GDM1 (cell line): ENCODE measurements around the gene LAMC1.
"Not testable (repeated sequence)": the region's sequence is repeated elsewhere in the genome, so short reads cannot be mapped to it uniquely, and the experiment has no call there.

ENCODE experiments used
- DNase-seq: peaks from one replicate; lab custom pipeline; 2025; lab: John Stamatoyannopoulos, UW

Gene LAMC1

DNA sequence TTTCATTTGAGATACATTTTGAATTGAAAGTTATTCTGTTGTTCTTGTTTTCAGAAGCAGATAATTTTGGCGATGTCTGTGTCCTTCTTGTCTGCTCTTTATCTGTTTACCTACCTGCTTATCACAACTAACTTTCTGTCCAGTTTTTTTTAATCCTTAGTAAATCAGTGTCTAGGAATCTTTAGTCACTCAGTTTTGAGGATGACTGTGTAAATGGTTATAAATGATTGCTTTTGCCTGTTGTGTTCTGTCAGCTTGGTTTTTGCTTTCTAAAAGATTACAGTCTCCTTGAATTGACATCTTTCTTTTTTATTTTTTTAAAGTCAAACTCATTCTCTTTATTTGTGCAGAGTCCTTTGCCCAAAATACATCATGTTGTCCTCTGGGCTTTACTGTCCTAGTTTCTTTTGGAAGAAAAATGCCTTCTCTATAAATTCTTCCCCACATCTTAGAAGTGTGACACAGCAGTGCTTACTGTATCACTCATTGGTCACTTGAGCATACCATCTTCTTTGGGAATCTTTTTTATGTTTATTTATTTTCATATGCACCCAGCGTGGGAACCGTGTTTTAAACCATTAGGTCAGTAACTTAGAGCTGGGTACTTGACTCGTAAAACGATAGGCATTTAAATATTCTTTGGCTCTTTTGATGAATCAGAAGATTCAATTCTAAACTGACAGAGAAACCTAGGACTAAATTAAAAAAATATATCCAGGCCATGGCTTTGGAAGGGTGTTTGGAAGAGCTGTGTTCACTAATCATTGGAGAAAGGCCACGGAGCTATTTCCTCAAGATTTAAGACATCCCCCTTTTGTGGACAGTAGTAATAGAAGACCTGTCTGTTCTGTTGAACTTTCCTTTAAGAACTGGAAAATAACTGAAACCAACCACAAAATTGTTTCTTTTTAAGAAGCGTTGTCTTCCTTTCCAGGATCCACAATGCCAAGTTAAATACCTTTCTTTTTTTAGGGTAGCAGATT is 20.9 kb downstream of the LAMC1 start:
- no peak for DNase-seq

DNA sequence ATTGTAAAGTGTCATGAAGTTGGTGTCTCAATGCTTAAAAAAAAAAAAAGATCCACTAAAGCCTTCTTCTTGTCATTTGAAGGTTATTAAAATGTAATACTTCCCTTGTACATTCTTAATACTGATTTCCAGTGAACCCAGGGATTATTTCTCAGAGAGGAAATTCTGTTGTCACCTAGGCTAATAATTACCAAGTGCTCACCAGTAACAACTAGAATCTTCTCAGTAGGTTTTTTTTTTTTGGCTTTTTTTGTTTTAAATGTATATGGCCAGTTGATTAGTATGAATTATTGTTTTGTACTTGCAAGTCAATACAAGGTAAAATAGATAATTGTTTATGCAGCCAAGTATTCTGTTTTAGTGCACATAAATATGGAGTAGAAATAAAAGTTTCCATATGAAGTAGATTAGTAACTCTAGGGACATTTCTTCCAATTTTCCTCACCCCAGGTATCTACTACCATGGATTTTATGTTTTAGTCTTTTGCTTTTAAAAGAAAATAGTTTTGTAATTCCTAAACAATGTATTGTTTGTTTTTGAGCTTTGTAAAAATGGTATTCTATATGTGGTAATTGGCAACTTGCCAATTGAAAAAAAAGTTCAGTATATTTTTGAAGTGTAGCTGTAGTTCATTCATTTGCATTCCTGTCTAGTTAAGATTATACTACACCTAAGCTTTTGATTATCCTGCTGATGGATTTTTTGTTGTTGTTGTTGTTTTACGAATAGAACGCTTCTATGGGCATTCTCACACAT is 21.9 kb downstream of the LAMC1 start:
- no peak for DNase-seq

DNA sequence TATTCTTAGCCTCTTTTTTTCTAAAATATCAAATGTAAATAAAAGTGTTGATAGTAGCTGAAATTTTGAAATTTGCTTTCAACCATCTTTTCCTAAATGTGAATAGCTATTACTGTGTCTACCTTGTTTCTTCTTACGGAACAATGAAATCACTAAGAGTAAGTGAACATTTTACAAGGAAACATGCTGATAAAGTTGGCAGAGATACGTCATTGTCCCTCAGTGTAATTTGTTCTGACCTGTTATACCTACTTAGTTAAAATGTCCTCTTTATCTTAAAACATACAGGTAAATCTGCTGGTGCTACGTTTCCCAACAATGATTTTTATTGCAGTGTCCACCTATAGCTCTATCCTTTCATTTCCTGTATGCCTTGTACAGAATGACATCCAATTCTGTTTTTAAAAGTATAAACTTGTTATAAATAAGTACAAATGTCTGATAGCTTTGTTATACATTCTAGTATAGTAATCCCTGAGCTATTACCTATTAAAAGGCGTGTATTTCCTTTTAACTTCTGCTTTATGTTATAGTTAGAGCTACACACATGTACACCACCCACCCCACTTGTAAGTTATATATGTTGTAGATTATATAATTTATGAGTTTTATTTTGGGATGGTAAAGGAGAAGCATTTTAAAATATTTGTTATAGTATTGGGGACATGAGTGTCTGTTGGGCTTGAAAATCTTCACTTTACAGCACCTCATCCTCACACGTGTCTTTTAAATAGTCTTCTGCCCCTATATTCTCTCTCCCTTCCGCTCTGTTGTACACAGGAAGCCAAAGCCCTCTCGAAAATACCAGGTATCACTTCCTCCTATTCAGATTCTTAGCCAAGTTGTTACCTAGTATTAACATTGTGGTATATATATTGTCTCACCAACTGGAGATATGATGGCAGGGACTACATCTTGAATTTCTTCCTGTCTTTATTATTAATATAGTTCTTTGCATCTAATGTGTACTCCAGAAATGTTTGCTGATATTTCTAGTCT is 25.2 kb downstream of the LAMC1 start:
- no peak for DNase-seq

DNA sequence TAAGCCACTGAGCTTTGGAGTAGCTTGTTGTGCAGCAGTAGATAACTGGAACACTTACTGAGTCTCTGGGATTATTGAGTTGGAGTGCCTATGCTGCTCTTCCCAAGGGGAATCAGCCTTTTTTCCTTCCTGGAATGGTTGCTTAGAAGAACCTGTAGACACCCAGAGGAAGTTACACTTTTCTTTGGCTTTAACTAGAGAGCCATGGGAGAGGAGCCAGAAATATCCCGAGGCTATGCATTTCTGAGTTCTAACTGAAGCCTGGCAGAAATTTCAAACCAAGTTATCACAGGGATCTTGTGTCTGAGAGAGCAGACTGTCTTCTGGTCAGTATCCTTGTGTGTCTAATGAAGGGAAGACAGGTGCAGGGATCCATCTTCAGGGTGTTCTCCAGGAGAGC is 28.3 kb downstream of the LAMC1 start:
- no peak for DNase-seq

DNA sequence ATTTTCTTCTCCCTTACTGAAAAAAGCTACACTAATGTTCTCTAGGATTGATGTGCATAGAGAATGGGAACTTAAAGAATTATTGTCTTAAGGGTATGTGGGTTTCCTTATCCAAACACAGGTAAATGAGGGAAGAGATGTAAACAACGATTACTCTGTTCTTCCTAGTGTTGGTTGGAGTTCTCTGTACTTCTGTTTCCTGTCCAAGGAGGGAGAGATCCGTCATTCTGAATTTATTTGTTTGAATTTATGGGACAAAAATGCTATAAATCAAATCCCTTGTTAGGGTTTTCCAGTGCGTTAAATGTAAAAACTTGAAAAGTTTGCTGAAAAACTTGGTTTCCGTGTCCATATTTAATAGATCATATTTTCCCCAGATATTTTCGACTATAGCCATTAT is 29.6 kb downstream of the LAMC1 start:
- no peak for DNase-seq

DNA sequence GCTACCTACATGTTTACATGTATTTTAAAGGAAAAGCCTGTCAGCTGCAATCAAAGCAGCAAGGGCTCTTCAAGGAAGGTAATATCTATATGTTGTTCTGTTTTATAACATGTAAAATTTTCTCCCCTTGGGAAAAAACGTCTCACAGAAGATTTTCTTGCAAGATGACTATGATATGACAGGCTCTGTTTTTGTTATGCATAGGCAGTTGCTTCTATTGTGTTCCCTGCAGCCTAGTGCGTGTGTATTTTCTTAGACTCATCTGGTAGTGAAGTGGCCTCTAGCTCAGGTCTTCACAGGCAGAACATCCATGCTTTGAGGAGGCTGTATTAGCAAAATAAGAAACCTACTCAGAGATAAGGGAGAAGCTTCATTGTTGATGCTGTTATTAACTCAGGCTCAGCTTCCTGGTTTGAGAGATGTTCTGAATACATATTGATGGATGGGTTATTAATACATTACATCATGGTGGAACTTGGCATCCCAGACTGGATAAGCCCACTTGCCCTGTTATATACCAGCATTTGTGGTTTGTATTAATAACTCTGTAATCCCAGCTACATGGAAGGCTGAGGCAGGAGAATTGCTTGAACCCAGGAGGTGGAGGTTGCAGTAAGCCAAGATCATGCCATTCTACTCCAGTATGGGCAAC is 35.8 kb downstream of the LAMC1 start:
- no peak for DNase-seq

DNA sequence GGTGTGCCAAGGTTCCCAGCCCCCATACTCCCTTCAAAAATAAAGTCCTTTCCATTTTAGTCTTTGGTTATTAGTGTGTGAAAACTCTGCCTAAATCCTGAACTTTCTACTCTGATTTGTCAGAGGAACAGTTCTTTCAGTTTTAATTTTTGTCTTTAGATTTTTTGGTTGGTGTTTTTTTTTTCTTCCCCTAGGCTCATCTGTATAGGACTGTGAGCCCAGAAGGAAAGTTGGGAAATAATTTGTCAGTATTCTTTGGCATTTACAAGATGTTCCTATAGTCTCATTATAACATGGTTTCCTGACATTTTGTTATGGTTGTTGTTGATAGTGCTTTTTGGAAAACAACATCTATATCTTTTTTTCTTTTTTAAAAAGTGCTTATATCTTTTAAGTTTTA is 38.0 kb downstream of the LAMC1 start:
- DNase-seq = no peak

DNA sequence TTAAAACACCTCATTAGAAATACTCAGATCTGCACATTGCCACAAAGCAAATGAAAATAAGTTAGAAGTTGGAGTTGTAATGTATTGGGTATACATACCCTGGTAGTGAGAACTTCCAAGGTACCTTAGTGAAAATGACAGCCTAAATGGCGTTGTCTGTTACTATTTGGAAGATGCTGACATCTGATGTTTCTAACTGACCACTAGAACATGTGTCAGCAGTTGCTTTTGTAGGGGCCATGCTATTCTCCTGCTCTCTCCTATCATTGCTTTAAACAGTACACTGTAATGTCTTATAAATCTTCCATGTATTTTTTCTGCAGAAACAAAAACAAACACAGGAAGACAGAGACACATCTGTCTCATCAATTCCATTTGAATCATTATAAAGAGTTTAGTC is 40.1 kb downstream of the LAMC1 start:
- DNase-seq = no peak

DNA sequence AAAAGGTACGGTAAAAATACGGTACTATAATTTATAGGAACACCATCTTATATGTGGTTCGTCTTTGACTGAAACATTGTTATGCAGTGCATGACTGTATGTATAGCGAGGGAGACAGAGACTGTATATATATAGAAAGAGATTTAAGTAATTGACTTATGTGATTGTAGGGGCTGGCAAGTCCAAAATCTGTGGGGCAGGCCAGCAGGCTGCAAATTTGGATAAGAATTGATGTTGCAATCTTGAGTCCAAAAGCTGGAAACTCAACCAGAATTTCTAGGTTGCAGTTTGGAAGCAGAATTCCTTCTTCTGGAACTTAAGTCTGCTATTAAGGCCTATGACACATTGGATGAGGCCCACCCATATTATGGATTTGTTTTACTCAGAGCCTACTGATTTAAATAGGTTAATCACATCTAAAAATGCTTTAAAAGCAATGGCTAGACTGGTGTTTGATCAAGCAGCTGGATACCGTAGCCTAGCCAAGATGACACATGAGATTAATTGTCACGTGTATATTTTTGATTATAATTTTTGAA is 42.0 kb downstream of the LAMC1 start:
- DNase-seq = no peak

DNA sequence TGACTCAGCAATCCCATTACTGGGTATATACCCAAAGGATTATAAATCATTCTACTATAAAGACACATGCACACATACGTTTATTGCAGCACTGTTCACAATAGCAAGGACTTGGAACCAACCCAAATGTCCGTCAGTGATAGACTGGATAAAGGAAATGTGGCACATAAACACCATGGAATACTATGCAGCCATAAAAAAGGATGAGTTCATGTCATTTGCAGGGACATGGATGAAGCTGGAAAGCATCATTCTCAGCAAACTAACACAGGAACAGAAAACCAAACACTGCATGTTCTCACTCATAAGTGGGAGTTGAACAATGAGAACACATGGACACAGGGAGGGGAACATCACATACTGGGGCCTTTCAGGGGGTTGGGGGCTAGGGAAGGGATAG is 43.2 kb downstream of the LAMC1 start:
- not testable (repeated sequence) for DNase-seq

DNA sequence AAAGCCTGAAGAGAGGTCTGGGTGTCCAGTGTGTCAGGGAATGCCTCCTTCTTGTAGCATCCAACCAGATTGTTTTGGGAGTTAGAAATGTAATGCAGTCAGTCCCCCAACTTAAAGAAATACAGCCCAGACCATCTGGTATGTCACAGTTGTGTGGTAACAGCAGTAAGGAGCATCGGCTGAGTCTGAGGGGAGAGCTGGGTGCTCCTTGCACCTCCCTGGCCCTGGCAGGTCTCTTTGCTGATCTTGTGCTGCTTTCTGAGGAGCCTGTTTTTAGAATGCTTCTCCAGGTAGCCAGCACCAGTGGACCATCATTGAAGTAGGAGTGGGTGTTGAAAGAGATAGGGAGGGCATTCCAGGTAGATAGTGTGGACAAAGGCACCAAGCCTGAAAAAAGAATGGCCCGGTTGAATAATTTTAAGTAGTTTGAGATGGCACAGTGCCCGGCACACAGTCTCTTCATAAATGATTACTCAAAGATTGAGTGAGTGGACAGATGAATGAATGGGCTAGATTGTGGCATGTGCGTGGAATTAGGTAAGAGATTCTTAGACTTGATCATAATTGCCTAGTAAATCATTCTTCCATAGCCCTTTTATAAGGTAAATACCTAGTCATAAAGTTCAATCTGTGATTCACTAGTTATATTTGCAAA is 46.5 kb downstream of the LAMC1 start:
- no peak for DNase-seq

DNA sequence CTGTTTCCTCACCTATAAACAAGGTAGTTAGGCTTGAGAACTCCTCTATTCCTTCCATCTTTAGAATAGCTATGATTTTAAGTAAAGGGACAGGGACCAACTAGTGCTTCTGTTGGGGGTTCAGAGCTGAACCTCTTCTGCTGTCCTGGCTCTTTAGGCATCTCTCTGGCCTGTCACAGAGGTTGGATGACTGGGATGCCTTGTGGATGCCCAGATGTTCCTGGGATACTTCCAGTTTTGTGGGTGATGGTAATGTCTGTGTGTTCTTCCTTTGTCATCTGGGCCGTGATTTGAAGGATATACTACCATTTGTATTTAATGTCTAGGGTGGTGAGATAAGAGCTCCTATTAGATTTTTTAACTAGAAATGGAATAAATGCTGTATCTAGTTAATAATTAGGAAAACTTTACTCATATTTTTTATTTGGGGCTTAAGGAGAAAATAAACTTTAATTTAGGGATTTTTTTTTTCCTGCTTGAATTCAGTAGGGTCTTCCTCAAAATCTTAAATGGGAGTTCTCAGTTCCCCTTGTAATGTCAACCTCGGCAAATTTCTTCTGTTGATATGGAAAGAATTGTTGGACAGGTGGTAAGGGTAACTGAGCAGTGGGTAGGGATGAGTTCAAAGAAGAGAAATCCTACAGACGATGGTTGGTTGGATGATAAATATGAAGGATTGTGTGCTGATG is 47.2 kb downstream of the LAMC1 start:
- DNase-seq = no peak

DNA sequence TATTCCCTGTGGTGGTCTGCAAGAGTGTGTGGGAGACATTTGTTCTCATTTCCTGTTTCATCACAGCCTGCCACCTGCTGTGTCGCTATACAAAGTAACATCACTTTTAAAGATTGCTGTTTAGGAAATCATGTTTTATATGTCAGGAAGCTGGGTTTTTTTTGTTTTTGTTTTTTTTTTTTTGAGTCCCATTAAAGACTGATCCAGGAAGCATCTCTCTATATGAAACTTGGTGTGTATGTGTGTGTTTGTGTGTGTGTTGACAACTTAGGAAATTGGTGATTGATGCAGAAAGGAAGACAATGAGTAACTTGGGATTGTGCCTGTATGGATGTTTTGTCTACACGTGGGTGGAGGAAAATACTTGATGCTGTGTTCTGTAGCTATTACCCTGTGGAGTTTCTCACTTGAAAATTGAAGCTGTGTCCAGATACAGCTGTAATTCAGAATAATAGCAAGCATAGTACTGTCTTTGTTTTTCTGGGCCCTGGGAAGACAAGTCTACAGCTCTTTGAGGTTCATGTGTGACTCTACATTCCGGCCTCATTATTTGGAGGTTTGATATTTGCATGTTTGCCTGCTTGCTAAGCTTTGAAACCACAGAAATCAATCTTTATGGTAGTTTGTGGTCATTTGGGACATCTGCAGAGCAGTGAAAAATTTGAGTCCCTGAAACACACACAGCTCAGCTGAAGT is 47.9 kb downstream of the LAMC1 start:
- no peak for DNase-seq

DNA sequence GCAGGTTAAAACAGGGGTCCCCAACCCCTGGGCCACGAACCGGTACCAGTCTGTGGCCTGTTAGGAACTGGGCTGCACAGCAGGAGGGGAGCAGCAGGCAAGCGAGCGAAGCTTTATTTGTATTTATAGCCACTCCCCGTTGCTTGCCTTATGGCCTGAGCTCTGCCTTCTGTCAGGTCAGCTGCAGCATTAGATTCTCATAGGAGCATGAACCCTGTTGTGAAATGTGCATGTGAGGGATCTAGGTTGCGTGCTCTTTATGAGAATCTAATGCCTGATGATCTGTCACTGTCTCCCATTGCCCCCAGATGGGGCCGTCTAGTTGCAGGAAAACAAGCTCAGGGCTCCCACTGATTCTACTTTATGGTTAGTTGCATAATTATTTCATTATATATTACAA is 49.4 kb downstream of the LAMC1 start:
- DNase-seq = not testable (repeated sequence)

DNA sequence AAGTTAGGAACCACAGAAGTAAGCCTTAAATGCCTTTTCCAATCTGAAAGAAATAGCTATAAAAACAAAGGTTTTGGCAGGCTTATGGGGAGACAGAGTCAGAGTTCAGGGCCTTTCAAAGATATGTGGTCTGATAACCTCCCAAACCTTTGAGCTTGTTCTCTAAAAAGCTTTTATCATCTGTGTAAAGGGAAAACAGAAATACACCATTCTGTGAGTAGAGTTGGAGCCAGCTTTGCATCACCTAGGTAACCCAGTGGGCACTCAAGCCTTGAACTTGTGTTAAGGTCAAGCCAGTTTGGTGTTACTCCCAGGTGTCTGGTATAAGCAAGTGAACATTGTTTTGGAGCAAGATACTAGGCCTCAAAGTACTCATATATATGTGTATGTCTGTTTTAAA is 50.1 kb downstream of the LAMC1 start:
- no peak for DNase-seq

DNA sequence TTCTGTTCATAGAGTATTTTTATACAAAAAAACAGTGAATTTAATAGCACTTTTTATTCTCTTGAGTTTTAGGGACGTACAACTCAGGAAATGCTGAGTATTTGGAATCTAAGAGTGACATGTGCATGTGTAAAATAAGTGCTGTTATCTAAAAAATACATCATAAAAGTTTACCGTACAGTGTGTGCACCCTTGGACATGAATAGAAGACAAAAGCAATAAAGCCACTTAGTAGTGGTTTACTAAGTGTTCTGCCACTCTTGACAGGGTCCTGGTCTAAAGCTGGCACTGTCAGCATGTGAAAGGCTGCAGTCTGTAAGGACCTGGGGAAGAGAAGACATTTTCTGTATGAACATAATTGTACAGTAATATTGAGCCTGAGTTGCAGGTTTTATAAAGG is 51.0 kb downstream of the LAMC1 start:
- no peak for DNase-seq

DNA sequence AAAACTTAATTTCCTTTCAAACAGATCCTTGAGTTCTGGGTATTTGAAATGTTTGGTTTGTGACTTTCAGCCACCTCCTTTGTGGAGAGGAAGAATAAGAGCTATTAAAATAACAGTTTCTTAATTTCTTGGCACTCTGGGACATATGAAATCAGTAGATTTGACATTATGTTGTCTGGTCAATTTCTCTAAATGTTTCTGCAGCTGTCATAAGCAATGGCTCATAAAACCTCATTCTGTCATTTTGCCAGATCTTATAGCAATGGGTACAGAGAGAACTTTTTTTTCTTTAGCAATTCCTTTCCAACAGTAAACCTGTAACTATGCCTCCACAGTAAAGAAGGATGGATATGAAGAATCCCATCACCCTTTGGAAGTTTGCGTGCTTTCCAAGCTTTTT is 52.6 kb downstream of the LAMC1 start:
- no peak for DNase-seq

DNA sequence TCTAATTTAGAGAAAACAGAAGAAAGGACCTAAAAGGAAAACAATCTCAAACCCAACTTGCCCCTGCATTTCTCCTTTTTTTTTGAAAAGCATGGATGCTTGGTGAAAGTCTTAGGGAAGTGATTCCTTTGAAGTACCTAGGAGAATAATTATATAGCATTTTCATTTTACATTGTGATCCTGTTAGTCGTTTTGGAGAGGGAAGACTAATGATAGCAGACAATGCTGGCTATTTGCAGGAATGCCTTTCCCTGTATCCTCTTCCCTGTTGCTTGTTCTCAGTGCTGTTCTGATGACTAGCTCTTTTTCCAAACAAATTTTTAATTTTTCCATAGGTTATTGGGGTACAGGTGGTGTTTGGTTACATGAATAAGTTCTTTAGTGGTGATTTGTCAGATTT is 53.9 kb downstream of the LAMC1 start:
- no peak for DNase-seq

DNA sequence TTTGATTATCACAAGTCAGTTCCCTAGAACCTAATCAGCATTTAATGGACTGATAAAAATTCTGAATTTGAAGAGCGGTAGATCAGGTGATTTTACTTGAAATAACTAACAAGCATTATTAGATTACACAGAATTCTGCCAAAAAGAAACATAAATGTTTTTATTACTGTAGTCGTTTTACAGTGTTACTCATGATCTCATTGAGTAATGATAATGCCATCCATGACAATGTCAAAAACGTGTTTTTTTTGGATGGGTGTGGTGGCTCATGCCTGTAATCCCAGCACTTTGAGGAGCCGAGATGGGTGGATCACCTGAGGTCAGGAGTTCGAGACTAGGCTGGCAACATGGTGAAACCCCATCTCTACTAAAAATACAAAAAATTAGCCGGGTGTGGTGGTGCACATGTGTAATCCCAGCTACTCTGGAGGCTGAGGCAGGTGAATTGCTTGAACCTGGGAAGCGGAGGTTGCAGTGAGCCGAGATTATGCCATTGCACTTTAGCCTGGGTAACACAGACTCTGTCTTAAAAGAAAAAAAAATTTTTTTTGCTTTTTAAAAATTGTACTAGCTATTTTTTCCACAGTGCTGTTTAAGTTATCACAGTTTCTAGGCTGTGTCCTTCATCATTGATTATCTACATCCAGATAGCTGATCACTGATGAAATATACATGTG is 56.6 kb downstream of the LAMC1 start:
- DNase-seq = no peak
